ENCODE results near the gene ATRN.

ATRN gene

DNA sequence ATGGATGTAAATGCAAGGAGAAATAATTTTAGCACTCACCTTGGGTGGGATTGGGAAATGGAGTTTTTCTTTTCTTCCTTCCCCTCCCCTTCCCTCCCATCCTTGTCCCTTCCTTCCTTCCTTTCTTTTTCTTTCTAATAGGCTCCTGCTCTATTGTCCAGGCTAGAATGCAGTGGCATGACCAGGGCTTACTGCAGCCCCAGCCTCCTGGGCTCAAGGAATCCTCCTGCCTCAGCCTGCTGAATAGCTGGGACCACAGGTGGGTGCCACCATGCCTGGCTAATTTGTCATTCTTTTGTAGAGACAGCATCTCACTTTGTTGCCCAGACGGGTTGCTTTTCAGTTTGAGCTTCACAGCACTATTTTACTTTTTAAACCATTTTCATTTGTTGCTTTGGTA lies 21.5 kb upstream of the ATRN start:
- TF ChIP-seq CTCF (IDR thresholded peaks at IDR 0.05; ENCODE audit: insufficient read depth, low read length, missing control alignments) = no peak
- ChIA-PET CTCF (interaction anchor here (1.4 kb wide), 1 partner anchor 115 kb away, joined by 3 read pairs; no protein-coding TSS in a partner anchor), POLR2A (no interaction called here)
- H3K4me3 ChIP-seq (ENCODE audit: low read depth, low read length) = no peak overlapping the region
- no peak for DNase-seq (ENCODE audit: low read depth, low spot score)

DNA sequence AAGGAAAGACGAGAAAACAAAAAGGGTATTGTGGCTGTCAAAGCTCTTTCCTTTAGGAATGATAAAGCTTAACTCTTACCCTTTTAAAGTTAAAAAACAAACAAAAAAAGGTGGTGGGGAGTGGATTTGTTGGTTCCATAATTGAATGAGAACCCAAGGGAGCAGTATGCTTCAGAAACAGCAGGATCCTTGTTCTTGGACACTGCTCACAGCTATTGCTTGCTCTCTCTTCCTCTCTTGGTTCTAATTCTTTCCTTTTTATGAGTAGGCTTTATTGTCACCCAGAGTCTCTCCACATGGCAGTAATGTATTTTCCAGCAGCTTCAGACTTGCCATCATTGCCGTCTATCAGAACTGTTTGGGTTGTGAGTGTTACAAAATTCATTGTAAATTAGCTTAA lies 18.7 kb upstream of the ATRN start:
- CTCF ChIA-PET = interaction anchor here (1.0 kb wide), 2 partner anchors 10 to 16 kb away, joined by 3 to 4 read pairs; no protein-coding TSS in a partner anchor
- POLR2A ChIA-PET = no interaction called here
- DNase-seq (ENCODE audit: low read depth, low spot score) = no peak
- H3K4me3 ChIP-seq (ENCODE audit: low read depth, low read length) = no peak overlapping the region
- TF ChIP-seq CTCF (IDR thresholded peaks at IDR 0.05; ENCODE audit: insufficient read depth, low read length, missing control alignments) = no peak

DNA sequence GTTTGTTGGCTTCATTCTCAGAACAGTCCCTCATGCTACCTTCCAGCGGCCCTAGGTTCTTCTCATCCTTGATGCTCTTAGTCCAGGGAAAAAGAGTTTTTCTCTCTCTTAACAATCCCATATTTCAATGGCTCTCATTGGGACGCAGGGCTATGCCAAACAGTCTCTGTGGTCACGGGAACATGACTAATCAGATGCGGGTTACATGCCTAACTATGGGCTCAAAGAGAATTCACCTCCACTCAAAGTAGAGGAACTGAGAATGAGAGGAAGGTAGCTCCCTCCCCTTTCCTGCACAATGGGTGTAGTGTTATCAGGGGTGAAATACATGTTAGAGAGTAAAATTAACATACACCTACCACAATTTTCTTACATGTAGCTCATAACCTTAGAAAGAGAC lies 18.1 kb upstream of the ATRN start:
- DNase-seq (ENCODE audit: low read depth, low spot score) = no peak
- TF ChIP-seq CTCF (IDR thresholded peaks at IDR 0.05; ENCODE audit: insufficient read depth, low read length, missing control alignments) = no peak
- ChIA-PET POLR2A (interaction anchor here (1.1 kb wide), 1 partner anchor 18 kb away, joined by 4 read pairs; the partner anchor contains the start of gene ATRN), CTCF (interaction anchor here (1.0 kb wide), 2 partner anchors 9 to 17 kb away, joined by 3 to 4 read pairs; no protein-coding TSS in a partner anchor)
- H3K4me3 ChIP-seq (ENCODE audit: low read depth, low read length) = no peak overlapping the region

DNA sequence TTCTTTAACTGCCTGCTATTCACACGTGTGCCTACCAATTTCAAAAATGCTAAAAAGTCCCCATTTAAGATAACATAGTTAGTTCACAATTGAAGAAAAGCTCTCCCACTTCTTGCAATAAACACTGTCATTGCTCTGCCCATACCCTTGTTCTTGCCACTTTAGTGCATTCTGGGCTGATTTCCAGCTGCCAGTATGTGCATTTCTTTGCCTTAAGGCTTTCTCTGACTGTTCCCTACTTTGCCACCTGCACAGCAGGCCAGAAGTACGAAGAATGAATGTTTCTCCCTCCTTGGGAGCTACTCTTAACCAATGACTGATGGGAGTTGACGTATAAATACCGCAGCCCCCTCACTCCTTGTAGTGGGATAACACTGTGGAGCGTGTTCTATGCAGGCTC lies 16.0 kb upstream of the ATRN start:
- CTCF ChIA-PET = no interaction called here
- POLR2A ChIA-PET = no interaction called here
- H3K4me3 ChIP-seq (ENCODE audit: low read depth, low read length) = no peak overlapping the region
- no peak for TF ChIP-seq CTCF (IDR thresholded peaks at IDR 0.05; ENCODE audit: insufficient read depth, low read length, missing control alignments)
- DNase-seq (ENCODE audit: low read depth, low spot score) = no peak

DNA sequence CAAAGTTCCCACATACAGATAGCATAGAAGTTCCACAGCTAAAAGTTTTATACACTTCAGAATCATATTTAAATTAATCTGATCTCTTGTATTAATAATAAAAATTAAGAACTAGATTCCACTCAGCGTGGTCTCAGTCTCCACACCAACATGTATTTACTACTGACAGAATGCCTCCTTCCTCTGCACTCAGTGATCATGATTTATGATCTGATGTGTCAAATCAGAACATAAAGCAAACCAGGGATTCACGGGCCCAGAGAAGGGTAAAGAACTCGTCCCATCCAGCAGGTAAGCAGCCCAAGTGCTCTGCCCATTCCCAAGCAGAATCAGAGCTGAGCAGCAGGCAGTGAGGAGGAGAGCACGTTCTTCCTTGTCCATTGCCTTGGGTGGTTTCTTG lies 14.2 kb upstream of the ATRN start:
- no peak overlapping the region for H3K4me3 ChIP-seq (ENCODE audit: low read depth, low read length)
- no peak for TF ChIP-seq CTCF (IDR thresholded peaks at IDR 0.05; ENCODE audit: insufficient read depth, low read length, missing control alignments)
- ChIA-PET CTCF (no interaction called here), POLR2A (no interaction called here)
- DNase-seq (ENCODE audit: low read depth, low spot score) = no peak

GRCh38 chr20:3459881-3460307 lies 10.9 kb upstream of the ATRN start:
- no peak overlapping the region for H3K4me3 ChIP-seq (ENCODE audit: low read depth, low read length)
- DNase-seq (ENCODE audit: low read depth, low spot score) = no peak
- ChIA-PET POLR2A (no interaction called here), CTCF (no interaction called here)
- no peak for TF ChIP-seq CTCF (IDR thresholded peaks at IDR 0.05; ENCODE audit: insufficient read depth, low read length, missing control alignments)
